NCI-H526 treated with DMSO at 0.1 percent for 48 hours (cell line): ENCODE data around the gene RASL12.
"Not testable (repeated sequence)": the region's sequence is repeated elsewhere in the genome, so short reads cannot be mapped to it uniquely, and the experiment has no call there.

Source experiments
- DNase-seq: peaks from one replicate; lab custom pipeline; 2025; lab: John Stamatoyannopoulos, UW

The RASL12 gene

DNA sequence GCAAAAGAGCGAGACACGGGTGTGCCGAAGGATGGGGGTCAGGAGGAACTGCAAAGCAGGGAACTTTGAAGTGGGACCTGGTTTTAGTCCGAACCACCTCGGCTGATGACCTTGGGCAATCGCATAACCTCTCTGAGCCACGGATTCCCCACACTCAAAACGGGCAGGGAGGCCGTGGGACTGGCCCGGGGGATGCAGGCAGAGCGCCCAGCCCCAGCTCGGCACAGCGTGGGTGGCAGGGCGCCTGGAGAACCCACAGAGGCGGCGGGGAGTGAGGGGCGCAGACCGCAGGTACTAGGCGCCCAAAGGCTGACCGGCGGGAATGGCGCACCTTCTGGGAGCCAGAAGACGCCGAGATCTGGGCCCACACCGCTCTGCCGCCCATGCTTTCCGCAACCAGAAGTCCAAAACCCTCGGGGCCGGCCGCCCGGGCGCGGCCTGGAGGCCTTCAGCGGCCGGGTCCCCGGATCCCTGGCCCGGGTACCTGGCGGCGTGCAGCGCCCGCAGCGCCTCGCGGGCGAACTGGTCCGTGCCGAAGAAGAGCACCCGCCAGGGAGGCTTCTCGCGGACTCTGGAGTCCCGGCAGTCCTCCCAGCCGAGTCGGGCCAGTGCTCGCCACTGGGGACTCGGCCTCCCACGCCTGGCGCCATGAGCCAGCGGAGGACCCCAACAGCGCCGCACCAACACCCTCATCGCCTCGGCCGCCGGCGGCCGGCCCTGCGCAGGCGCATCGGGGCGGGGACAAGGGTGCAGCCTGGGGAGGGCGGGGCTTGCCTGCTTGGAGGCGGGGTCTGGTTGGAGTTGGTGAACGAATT lies 38.7 kb downstream of the RASL12 start, which contains the start of gene MTFMT:
Gene MTFMT, minus strand, starts transcription at position 719 of the 815 bp plus-strand sequence. Its CDS starts 26 bp downstream, at position 693.
- DNase-seq, result peak; percentile 48

DNA sequence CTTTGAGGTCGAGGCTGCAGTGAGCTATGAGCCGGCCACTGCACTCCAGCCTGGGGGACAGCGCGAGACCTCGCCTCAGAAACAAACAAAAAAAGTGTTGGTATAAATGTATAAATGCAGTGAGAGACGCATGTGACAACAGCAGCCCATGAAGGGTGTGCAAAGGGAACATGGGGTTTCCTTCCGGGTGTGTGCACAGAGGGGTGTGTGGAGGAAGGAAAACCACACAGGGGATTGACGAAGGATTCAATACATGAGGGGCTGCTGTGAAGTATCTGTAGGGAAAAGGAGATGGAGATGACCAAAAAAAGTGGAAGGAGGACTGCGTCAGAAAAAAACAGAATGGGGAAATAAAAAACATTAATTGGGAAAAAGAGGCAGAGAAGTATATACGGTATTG lies 39.5 kb downstream of the RASL12 start:
- DNase-seq, result no peak

DNA sequence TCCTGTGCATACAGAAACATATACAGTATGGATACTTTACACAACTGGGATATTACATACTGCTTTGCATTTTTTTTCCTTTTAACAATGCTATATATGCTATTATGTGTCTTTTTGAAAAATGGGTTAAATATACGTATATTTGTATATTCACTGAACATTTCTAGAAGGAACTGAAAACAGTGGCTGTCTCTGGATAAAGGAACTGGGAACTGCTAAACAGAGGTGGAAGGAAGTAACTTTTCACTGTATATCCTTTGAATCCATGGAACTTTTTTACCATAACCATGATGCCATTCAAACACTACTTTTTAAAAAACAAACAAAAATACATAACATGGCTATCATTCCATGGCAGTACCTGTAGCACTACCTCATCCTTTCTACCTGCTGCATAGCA lies 40.2 kb downstream of the RASL12 start:
- DNase-seq, result no peak

DNA sequence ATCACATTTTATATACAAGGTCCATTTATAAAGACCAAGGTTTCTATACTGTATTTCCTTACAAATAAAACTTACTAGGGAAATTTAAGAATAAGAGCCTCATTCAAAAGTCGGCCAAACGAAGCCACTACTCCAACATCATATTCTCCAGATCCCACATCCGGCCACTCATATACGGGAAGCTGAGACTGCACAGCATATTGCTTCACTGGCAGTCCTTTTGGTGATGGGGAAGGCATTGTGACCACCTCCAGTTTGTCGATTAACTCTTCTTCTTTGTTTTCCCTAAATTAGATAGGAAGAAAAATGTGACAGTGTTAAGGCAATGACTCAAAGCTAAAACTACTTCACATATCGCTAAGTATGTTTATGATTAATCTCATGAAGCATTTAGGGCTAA lies 41.0 kb downstream of the RASL12 start:
- no peak for DNase-seq

DNA sequence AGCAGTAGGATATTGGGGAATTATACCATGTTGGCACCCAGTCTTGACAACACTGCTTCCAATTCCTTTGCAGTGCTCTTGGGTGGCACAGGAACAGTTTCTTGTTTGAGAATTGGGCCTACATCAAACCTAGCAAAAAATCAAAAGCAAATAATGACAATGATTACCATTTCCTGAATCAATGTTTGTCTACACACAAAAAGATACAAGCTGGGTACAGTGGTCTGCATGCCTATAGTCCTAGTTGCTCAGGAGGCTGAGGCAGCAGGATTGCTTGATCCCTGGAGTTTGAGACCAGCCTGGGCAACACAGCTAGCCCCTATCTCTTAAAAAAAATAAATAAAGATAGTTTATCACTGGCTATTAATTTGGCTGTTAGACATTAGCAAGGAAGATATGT lies 46.3 kb downstream of the RASL12 start:
- DNase-seq, result no peak

DNA sequence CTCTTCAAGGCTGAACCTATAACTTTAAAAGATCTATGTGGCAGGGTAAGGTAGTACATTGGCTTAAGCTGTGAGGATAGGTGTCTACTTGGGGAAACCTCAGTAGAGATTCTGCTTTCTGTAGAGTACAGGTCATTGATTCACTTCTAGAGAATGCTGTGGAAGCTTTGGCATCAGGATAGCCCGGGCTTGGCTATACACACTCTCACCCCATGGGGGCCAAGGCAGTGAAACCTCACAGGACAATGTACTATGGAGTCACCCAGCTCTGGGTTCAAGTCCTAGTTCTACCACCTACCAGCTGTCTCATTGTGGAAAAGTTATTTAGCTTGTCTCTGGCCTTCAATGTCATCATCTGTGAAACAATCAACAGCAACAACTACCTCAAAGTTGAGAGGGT lies 47.4 kb downstream of the RASL12 start:
- no peak for DNase-seq

DNA sequence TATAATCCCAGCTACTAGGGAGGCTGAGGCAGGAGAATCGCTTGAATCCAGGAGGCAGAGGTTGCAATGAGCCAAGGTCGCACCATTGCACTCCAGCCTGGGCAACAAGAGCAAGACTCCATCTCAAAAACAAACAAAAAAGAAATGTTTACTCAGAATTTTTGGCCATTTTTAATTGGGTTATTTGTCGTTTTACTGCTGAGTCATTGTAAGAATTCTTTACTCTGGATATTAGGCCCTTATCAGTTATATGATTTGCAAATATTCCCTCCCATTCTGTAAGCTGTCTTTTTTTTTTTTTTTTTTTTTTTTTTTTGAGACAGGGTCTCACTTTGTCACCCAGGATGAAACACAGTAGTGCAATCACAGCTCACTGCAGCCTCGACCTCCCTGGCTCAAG lies 56.6 kb downstream of the RASL12 start:
- DNase-seq, result not testable (repeated sequence)

DNA sequence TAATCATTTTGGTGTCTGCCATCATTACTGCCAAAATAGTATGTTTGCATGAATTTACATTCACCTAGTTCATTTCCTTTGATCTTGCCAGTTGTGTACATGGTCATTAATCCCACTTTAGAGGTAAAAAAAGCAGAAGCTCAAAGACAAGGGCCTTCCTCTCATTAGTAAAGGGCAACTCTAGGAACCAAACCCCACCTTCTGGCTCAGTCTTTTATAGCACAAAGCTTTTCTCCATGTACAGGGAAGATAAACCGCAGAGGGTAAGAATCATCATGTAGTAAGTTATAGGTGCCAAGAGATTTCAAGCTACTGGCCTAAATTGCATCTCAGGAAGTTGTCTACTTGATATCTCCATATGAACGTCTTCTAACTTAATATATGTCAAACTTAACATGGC lies 58.8 kb downstream of the RASL12 start:
- DNase-seq, result no peak

DNA sequence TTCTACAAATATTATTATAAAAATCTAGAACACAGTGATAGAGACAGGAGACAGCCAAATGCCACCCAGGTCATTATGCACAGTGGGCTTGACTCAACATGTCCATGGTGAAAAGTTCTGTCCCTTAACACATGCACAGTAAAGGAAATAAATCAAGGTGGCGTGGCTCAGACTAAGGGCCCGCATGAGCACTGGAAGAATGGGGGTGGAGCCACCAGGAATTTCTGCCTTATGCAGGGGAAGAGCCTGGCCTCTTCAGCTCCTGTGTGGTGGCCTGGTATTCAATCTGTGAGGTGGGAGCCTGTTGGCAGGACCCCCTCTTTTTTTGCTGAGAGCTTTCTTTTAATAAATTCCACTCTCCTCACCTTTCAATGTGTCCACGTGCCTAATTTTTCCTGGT lies 60.9 kb downstream of the RASL12 start:
- DNase-seq, result no peak

DNA sequence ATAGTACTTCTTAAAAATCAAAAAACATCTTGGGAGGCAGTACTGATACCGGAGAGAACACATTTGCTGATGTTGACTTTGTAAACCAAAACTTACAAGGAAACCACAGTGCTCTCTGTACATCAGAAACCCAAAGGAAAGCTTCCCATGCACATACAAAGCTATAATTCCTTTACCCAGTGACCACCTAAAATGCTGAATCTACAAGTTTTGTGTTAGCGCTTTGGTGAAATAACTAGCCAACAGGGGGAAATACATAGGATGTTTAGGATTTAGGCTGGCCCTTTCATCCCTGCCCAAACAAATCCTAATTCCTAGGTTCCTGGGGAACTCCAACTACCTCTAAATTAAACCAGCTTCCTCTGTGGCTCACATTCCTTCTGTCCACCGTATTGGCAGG lies 62.8 kb downstream of the RASL12 start:
- DNase-seq, result no peak
